AG04450 (cell line): ENCODE measurements around the gene P2RY4. TPM values are rescaled to one million over a fixed set of nuclear protein-coding genes. Genes with fewer than 3 reads are reported as not detected.
A peak's percentile ranks its signal among the peaks of the same experiment; 100 is the strongest.
"Not testable (repeated sequence)": the region's sequence is repeated elsewhere in the genome, so short reads cannot be mapped to it uniquely, and the experiment has no call there.

ENCODE experiments used
- CTCF ChIA-PET: fragments of 300-600, 350-600 bp; formaldehyde crosslinking; extraction: SDS; loops from one replicate; lab custom pipeline; 2022; ENCODE audit warnings: antibody characterized with exemption, inconsistent platforms; lab: Charles Lee
- POLR2A ChIA-PET: fragments of 350-600 bp; formaldehyde crosslinking; extraction: SDS; loops from one replicate; lab custom pipeline; 2021; ENCODE audit warnings: antibody characterized with exemption, inconsistent platforms; lab: Yijun Ruan, JAX
- DNase-seq: peaks from one replicate; pipeline ENCODE4 v3.0.0-alpha.2; 2011; ENCODE audit warnings: low read depth, low spot score
- H3K27ac ChIP-seq: one replicate; pipeline ENCODE4 v1.5.1; 2012; ENCODE audit warnings: low read depth, low read length, control low read depth
- H3K27me3 ChIP-seq: one replicate; pipeline ENCODE4 v1.6.0; 2012; ENCODE audit warnings: low read length; ENCODE audit not compliant: control insufficient read depth, insufficient read depth
- H3K4me3 ChIP-seq: 2 replicates; pipeline ENCODE4 v1.5.1; 2011; ENCODE audit warnings: mild to moderate bottlenecking, low read depth, low read length, control low read depth
- H3K9me3 ChIP-seq: 2 replicates; pipeline ENCODE4 v1.5.1; 2012; ENCODE audit warnings: low read length; ENCODE audit not compliant: control insufficient read depth, insufficient read depth
- polyA plus RNA-seq: library from polyadenylated mRNA; depleted of rRNA; stranded (reverse); fragments of >200 nt; gene quantifications from 2 replicates; pipeline ENCODE4 v1.2.3, GENCODE V29; 2011
- TF ChIP-seq, protein P1 (sequence below): IDR thresholded peaks from 2 replicates; pipeline ENCODE4 v1.5.1; 2011; ENCODE audit warnings: low read depth, low read length, control low read depth, inconsistent platforms

Gene P2RY4
- polyA plus RNA-seq, 1 experiment = 0.09 TPM

GRCh38 chrX:70289168-70289792 is 29.3 kb upstream of the P2RY4 start:
- Histone ChIP-seq H3K9me3 (no peaks in the 10 kb centered on the region), H3K27me3 (no peaks in the 10 kb centered on the region), H3K4me3 (peak overlapping the region; percentile 79), H3K27ac (peak overlapping the region; percentile 31)
- CTCF ChIA-PET = interaction anchor here (3.5 kb wide), 1 partner anchor 156 kb away, joined by 16 read pairs; the partner anchor contains the start of gene IGBP1
- no peak for DNase-seq
- POLR2A ChIA-PET = interaction anchor here (1.7 kb wide), 1 partner anchor 156 kb away, joined by 7 read pairs; the partner anchor contains the start of gene IGBP1
- TF ChIP-seq, protein P1, sequence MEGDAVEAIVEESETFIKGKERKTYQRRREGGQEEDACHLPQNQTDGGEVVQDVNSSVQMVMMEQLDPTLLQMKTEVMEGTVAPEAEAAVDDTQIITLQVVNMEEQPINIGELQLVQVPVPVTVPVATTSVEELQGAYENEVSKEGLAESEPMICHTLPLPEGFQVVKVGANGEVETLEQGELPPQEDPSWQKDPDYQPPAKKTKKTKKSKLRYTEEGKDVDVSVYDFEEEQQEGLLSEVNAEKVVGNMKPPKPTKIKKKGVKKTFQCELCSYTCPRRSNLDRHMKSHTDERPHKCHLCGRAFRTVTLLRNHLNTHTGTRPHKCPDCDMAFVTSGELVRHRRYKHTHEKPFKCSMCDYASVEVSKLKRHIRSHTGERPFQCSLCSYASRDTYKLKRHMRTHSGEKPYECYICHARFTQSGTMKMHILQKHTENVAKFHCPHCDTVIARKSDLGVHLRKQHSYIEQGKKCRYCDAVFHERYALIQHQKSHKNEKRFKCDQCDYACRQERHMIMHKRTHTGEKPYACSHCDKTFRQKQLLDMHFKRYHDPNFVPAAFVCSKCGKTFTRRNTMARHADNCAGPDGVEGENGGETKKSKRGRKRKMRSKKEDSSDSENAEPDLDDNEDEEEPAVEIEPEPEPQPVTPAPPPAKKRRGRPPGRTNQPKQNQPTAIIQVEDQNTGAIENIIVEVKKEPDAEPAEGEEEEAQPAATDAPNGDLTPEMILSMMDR = no peak

DNA sequence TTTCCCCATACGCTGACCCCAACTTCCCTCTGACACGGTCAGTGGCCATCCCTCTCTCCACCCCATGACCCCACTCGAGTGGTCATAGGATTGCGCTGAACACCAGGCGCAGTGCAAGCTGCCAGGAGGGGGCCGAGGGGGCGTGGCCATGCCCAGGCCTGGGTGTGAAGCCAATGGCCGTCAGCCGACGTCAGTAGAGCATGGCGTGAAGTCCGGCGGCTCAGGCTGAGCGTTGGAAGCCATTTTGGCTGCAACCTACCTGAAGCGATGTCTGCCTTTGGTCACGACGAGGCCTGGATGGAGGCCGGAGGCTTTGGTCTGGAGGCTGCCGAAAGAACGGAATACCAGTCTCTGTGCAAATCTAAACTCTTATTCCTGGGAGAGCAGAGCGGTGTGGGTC is 21.9 kb upstream of the P2RY4 start, which contains the start of gene RAB41:
RAB41 (plus strand) TSS at position 222 of the 400 bp plus-strand sequence; CDS start at position 268, 46 bp downstream.
- no peaks in the 10 kb centered on the region for H3K9me3 ChIP-seq
- no peak for DNase-seq
- H3K27me3 ChIP-seq = no peaks in the 10 kb centered on the region
- no peak within 1 kb of the TSS for H3K27ac ChIP-seq
- POLR2A ChIA-PET = no interaction called here
- TF ChIP-seq, protein P1 = no peak
- CTCF ChIA-PET = no interaction called here
- H3K4me3 ChIP-seq = no peak within 1 kb of the TSS

DNA sequence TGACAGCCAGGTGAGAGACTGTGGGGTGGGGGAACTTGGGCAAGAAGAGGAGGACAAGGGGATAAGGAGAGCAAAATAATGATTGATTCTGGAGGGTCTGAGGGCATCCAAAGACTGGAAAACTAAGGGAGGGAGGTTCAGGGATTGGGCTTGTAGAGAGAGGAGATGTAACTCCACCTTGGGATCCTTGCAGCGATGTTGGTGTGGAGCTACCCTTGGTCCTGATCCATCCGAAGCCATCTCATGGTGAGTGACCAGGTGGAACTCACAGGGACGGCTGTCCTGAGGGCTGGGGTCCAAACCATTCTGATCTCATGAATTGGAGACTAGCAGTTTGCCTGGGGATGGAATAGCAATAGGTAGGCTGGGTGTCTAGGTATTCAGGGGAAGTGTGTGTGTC is 20.6 kb upstream of the P2RY4 start:
- TF ChIP-seq, protein P1 = no peak
- Histone ChIP-seq H3K27ac (no peak overlapping the region), H3K27me3 (no peaks in the 10 kb centered on the region), H3K9me3 (no peaks in the 10 kb centered on the region), H3K4me3 (no peak overlapping the region)
- CTCF ChIA-PET = no interaction called here
- no peak for DNase-seq
- POLR2A ChIA-PET = interaction anchor here (1.0 kb wide), 1 partner anchor 9 kb away, joined by 4 read pairs; the partner anchor contains the start of genes KIF4A and PDZD11

DNA sequence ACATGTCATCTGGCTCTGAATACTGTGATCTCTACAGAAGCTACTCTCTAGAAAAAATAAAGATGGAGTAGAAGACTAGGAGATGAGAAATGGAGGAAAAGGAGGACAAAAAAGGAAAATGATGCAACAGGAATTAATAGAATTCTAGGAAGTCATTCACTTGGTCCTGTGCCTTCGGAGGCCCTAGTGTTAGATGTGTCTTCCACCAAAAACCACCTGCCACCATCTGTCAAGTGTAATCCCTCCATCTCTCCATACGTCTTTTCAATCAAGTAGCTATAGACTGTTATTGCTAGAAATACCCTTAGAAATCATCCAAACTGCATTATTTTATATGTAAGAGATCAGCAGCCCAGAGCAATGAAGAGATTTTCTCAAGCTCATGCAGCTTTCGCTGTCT is 19.1 kb upstream of the P2RY4 start:
- no peak overlapping the region for H3K27ac ChIP-seq
- no peak overlapping the region for H3K4me3 ChIP-seq
- TF ChIP-seq, protein P1 = no peak
- no peaks in the 10 kb centered on the region for H3K9me3 ChIP-seq
- ChIA-PET CTCF (no interaction called here), POLR2A (no interaction called here)
- no peak for DNase-seq
- no peaks in the 10 kb centered on the region for H3K27me3 ChIP-seq

DNA sequence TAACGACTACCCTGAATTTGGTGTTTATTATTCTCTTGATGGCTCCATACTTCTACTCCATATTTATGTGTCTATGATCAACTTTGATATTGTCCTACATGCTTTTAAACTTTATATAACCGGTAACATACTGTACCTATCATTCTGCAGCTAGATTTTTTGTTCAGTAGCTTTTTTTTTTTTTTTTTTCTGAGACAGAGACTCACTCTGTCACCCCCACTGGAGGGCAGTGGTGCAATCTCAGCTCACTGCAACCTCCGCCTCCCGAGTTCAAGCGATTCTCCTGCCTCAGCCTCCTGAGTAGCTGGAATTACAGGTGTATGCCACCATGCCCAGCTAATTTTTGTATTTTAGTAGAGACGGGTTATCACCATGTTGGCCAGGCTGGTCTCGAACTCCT is 14.0 kb upstream of the P2RY4 start:
- POLR2A ChIA-PET, DNase-seq, H3K4me3 ChIP-seq, H3K27ac ChIP-seq, H3K9me3 ChIP-seq, H3K27me3 ChIP-seq: not testable (repeated sequence)
- CTCF ChIA-PET = interaction anchor here (0.6 to 1.0 kb wide), 3 partner anchors 97 to 140 kb away, joined by 3 to 4 read pairs (median 4); partner anchors contain the start of gene DGAT2L6
